ENCODE data around the gene RNF113B. TPM values are rescaled to one million over a fixed set of nuclear protein-coding genes. Genes with fewer than 3 reads are reported as not detected.

RNF113B gene
- total RNA-seq, 1 experiment from 2014 or later, result not detected

DNA sequence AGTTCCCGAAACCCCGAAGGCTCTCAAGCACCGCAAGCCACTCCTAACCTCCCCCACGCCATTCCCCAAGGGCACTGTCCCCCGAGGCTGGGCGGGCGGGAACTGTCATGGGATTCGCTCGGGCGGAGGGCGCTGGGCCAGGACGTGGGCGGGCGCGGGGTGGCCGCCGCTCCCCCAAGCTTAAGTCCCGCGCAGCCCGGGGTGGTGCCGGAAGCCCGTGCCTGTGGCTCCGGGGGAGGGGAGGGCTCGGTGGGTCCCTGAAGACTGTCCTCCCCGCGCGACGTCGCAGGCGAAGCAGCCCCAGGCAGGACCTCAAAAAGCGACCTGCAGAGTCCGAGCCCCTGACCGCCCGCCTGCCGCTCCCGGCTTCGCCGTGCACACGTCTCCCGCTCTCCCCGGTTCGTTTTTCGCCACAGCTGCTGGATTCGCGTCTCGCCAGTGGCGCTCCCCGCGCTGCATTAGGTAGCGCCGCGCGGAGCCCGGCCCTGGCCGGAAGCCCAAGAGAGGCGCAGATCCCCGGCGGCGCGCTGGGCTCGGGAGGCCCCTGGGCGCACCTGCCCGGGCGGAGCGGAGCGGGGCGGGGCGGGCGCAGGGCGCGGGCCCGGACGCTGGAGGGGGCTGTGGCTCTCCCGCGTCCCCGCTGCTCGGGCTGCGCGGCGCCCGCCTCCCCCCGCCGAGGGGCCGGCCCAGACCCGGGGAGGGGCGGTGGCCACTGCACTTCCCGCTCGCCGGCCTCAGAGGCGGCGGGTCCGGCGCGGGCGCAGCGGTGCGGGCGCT lies 34.5 kb downstream of the RNF113B start, which contains the start of gene FARP1:
FARP1 (plus strand) TSS at position 715 of the 777 bp plus-strand sequence. CDS start 70,149 bp downstream, outside the sequence.
- peaks cover 12% of the 10 kb centered on the region for H3K27me3 Mint-ChIP-seq (ENCODE audit: insufficient read depth, unreplicated experiment)
- TF ChIP-seq, protein P1, sequence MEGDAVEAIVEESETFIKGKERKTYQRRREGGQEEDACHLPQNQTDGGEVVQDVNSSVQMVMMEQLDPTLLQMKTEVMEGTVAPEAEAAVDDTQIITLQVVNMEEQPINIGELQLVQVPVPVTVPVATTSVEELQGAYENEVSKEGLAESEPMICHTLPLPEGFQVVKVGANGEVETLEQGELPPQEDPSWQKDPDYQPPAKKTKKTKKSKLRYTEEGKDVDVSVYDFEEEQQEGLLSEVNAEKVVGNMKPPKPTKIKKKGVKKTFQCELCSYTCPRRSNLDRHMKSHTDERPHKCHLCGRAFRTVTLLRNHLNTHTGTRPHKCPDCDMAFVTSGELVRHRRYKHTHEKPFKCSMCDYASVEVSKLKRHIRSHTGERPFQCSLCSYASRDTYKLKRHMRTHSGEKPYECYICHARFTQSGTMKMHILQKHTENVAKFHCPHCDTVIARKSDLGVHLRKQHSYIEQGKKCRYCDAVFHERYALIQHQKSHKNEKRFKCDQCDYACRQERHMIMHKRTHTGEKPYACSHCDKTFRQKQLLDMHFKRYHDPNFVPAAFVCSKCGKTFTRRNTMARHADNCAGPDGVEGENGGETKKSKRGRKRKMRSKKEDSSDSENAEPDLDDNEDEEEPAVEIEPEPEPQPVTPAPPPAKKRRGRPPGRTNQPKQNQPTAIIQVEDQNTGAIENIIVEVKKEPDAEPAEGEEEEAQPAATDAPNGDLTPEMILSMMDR (IDR thresholded peaks at IDR 0.05; ENCODE audit: unreplicated experiment), result peak; percentile 30
- intact Hi-C loops (cut with micrococcal nuclease), result loop anchor here (1.0 to 5.0 kb wide), 4 partner anchors 286 to 531 kb away; no protein-coding TSS in a partner anchor
- BruUV-seq (replicated peaks), result no TSS peak
- H3K27ac Mint-ChIP-seq (ENCODE audit: low read depth, unreplicated experiment), result peak within 1 kb of the TSS; percentile 46
- DNase-seq (ENCODE audit: unreplicated experiment), result peak; percentile 70
- CTCF ChIA-PET, result interaction anchor here (0.5 to 1.1 kb wide), 3 partner anchors 73 to 704 kb away, joined by 3 to 5 read pairs (median 4); no protein-coding TSS in a partner anchor
- H3K4me1 Mint-ChIP-seq (ENCODE audit: insufficient read depth, unreplicated experiment), result peaks cover 16% of the 10 kb centered on the region
- H3K4me3 Mint-ChIP-seq (ENCODE audit: unreplicated experiment), result peak within 1 kb of the TSS; percentile 76
- no peaks in the 10 kb centered on the region for H3K36me3 Mint-ChIP-seq (ENCODE audit: insufficient read depth, unreplicated experiment)
- POLR2A ChIA-PET, result no interaction called here
- no peaks in the 10 kb centered on the region for H3K9me3 Mint-ChIP-seq (ENCODE audit: unreplicated experiment)

DNA sequence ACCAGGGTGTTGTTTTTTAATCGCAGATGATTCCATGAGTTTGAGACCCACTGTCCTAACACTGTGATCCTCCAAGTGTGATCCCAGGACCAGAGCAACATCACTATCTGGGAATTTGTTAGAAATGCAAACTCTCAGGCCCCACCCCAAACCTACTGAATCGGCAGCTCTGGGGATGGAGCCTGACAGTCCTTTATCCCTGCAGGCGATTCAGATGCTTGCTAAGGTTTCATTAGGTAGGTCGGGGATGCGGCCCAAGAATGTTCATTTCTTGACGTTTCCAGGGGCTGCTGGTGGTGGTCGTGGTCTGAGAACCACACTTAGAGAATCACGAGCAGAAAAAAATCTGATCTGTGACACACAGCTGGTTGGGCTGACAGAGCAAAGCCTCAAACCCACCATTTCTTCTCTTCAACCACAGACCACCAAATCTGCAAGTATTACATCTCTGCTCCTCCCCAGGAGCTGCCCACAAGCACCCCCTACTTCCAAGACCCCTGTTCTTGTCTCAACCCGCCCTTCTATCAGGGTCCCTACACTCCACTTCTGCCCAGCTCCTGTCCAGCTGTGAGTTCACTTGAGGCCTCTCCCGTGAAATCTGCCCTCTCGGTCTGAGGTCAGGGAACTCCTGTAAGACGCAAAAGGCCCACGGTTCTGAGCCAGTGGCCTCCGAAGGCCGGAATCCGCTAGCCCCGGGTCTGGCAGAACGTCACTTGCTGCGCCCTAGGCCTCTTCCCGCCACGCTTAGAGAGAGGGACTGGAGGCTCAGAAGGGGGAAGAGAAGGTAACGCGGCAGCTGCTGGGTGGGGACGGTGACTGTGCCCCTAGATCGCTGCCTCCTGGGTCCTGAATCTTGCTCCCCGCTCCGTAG lies 35.3 kb downstream of the RNF113B start:
- TF ChIP-seq, protein P1 (IDR thresholded peaks at IDR 0.05; ENCODE audit: unreplicated experiment), result no peak
- ChIA-PET POLR2A (no interaction called here), CTCF (interaction anchor here (0.5 to 1.1 kb wide), 3 partner anchors 74 to 705 kb away, joined by 3 to 5 read pairs (median 4); no protein-coding TSS in a partner anchor)
- Mint-ChIP-seq H3K27me3 (ENCODE audit: insufficient read depth, unreplicated experiment) (peaks cover 14% of the 10 kb centered on the region), H3K27ac (ENCODE audit: low read depth, unreplicated experiment) (no peak overlapping the region), H3K4me3 (ENCODE audit: unreplicated experiment) (peak overlapping the region; percentile 49), H3K4me1 (ENCODE audit: insufficient read depth, unreplicated experiment) (peaks cover 16% of the 10 kb centered on the region), H3K9me3 (ENCODE audit: unreplicated experiment) (no peaks in the 10 kb centered on the region), H3K36me3 (ENCODE audit: insufficient read depth, unreplicated experiment) (no peaks in the 10 kb centered on the region)
- BruUV-seq (replicated peaks), result no TSS peak
- no peak for DNase-seq (ENCODE audit: unreplicated experiment)
- intact Hi-C loops (cut with micrococcal nuclease), result loop anchor here (2.0 to 5.0 kb wide), 3 partner anchors 285 to 511 kb away; no protein-coding TSS in a partner anchor

DNA sequence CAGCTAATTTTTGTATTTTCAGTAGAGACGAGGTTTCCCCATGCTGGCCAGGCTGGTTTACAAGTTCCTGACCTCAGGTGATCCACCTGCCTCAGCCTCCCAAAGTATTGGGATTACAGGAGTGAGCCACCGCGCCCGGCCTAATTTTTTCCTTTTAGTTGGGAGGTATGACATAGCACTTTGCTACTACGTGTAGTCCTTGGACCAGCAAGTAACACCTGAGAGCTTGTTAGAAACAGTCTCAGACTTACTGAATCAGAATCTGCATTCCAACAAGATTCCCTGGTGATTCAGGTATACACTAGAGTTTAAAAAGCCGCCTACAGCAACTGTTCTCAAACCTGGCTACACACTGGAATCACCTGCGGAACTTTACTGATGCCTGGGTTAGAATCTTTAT lies 36.0 kb downstream of the RNF113B start:
- H3K36me3 Mint-ChIP-seq (ENCODE audit: insufficient read depth, unreplicated experiment), result no peaks in the 10 kb centered on the region
- no peak overlapping the region for H3K27ac Mint-ChIP-seq (ENCODE audit: low read depth, unreplicated experiment)
- peaks cover 14% of the 10 kb centered on the region for H3K27me3 Mint-ChIP-seq (ENCODE audit: insufficient read depth, unreplicated experiment)
- peaks cover 16% of the 10 kb centered on the region for H3K4me1 Mint-ChIP-seq (ENCODE audit: insufficient read depth, unreplicated experiment)
- BruUV-seq (replicated peaks), result no TSS peak
- ChIA-PET POLR2A (interaction anchor here (0.6 kb wide), 1 partner anchor 189 kb away, joined by 3 read pairs; no protein-coding TSS in a partner anchor), CTCF (no interaction called here)
- no peaks in the 10 kb centered on the region for H3K9me3 Mint-ChIP-seq (ENCODE audit: unreplicated experiment)
- DNase-seq (ENCODE audit: unreplicated experiment), result no peak
- TF ChIP-seq, protein P1 (IDR thresholded peaks at IDR 0.05; ENCODE audit: unreplicated experiment), result no peak
- no peak overlapping the region for H3K4me3 Mint-ChIP-seq (ENCODE audit: unreplicated experiment)
- intact Hi-C loops (cut with micrococcal nuclease), result loop anchor here (5.0 kb wide), 2 partner anchors 301 to 511 kb away; no protein-coding TSS in a partner anchor

DNA sequence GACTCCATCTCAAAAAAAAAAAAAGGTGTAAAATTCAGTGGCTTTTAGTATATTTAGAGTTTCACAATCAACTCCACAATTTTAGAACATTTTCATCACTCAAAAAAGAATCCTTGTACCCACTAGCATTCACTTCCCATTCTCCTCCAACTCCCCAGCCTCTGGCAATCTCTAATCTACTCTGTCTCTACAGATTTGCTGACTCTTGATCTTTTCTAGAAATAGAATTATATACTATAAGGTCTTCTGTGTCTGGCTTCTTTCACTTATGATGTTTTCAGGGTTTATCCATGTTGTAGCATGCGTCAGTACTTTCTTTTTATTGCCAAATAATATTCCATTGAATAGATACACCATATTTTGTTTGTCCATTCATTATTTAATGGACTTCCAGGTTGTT lies 42.2 kb downstream of the RNF113B start:
- H3K36me3 Mint-ChIP-seq (ENCODE audit: insufficient read depth, unreplicated experiment), result no peaks in the 10 kb centered on the region
- intact Hi-C loops (cut with micrococcal nuclease), result no loop called here
- peaks cover 14% of the 10 kb centered on the region for H3K27me3 Mint-ChIP-seq (ENCODE audit: insufficient read depth, unreplicated experiment)
- TF ChIP-seq, protein P1 (IDR thresholded peaks at IDR 0.05; ENCODE audit: unreplicated experiment), result no peak
- no peak overlapping the region for H3K27ac Mint-ChIP-seq (ENCODE audit: low read depth, unreplicated experiment)
- ChIA-PET POLR2A (no interaction called here), CTCF (interaction anchor here (0.5 kb wide), 1 partner anchor 692 kb away, joined by 4 read pairs; no protein-coding TSS in a partner anchor)
- DNase-seq (ENCODE audit: unreplicated experiment), result no peak
- H3K4me1 Mint-ChIP-seq (ENCODE audit: insufficient read depth, unreplicated experiment), result no peaks in the 10 kb centered on the region
- no peak overlapping the region for H3K4me3 Mint-ChIP-seq (ENCODE audit: unreplicated experiment)
- no TSS peak for BruUV-seq (replicated peaks)
- no peaks in the 10 kb centered on the region for H3K9me3 Mint-ChIP-seq (ENCODE audit: unreplicated experiment)

Data from MCF 10A (cell line).